EL (cell line): ENCODE results near the gene AQP6.

ENCODE experiments used
- DNase-seq: peaks from one replicate; pipeline ENCODE4 v3.0.0-alpha.2; 2016

Gene AQP6, protein sequence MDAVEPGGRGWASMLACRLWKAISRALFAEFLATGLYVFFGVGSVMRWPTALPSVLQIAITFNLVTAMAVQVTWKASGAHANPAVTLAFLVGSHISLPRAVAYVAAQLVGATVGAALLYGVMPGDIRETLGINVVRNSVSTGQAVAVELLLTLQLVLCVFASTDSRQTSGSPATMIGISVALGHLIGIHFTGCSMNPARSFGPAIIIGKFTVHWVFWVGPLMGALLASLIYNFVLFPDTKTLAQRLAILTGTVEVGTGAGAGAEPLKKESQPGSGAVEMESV

DNA sequence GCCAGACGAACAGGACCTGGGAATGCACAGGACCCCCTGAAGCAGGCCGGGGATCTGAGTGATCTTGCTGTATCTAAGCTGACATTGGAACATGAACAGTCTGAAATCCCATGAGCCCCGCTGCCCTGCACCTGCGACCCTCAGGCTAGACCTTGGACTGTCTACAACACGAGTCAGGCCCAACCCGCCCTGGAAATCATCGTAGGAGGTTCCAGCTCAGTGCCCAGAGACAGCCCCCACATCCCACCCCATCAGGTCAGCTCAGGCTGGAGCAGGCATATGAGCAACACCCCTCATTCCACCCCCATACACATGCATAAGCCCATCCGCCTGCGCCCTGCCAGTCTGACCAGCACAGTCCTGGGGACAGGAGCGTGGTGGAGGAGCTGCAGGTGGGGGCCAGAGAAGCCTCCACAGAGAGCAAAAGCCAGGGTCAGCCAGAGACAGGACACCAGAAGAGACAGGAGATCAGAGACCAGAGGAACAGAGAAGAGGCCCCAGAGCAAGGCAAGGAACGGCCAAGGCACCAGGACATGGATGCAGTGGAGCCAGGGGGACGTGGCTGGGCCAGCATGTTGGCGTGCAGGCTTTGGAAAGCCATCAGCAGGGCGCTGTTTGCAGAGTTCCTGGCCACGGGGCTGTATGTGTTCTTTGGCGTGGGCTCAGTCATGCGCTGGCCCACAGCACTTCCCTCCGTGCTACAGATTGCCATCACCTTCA, at the start of gene AQP6:
TSS of gene AQP6 (plus strand) at position 307 of the 720 bp plus-strand sequence. CDS start at position 534, 227 bp downstream.
- DNase-seq: no peak

DNA sequence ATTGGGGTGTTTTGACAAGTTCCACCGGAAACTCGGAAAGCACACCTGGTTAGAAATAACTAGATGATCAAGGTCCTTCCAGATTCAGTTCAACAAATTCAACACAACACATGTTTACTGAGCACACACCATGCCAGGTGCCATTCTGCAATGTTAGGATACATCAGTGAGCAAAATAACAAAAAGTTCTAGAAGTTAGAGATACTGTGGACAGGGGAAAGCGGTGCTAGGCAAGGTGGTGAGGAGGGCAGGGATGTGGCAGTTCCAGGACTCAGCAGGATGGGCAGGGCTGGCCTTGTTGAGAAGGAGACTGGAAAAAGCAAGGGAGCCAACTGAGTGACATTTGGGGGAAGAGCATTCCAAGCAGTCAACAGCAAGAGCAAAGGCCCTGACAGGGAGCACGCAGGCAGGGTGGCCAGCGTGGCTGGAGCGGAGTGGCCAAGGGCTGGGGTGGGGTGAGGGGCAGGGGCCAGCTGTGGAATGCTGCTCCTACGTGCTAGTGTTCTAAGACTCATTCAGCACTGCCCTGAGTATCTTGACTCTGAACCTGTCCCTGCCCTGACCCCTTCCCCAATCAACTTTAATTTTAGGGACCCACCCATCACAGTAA, 49.6 kb upstream of the AQP6 start:
- DNase-seq: no peak

DNA sequence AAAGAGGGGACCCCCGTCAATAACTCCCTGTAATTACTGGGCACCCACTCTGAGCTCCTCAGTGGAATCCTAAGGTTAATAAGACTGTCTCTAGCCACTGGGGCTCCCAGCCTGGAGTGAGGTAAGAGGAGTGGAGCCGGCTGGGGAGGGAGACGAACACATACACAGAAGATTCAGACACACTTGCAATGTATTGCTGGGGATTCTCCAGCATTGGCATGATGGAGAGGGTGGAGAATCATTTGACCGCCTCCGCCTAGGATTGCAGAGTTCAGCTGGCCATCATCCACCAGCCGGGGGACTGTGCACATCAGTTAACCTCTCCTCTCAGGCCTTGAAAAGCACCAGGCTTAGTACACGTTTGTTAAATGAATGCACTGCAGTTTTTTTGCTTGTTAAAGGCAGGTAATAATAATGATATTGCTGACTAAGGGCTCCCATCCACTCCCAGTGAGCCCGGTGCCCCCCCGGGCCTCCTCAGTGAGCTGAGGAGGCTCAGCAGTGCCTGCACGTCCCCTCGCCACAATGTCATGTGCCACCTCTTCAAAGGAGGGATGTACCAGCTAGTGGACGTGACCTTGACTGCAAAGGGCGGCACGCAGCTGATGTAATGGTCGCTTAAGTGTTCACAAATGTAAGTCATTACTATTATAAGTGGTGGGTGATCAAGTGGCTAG, 48.7 kb upstream of the AQP6 start:
- no peak for DNase-seq

DNA sequence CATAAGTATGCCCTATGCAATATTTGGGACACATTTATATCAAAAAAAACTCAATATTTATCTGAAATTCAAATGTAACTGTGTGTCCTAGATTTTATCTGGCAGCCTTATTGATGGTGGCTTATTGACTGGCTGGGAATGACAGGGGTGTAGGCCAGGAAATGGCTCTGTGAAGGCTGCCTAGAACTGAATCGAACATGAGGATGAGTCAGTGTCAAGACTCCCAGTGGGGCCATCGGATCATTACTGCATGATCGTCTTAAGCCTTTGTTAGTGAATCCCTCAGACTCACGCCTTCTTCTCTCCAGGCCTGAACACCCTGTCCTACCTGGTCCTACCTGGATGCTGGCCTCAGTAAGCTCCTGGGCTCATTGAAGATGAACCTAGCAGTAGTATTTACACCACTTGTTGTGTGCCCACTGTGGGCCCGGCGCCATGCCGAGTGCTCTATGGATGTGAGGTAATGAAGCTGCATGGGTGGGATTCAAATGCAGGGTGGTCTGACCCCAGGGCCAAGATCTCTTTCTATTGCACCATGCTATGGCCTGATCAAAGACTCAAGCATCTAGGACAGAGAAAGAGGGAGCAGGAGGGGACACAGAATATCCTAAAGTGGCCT, 48.0 kb upstream of the AQP6 start:
- no peak for DNase-seq

DNA sequence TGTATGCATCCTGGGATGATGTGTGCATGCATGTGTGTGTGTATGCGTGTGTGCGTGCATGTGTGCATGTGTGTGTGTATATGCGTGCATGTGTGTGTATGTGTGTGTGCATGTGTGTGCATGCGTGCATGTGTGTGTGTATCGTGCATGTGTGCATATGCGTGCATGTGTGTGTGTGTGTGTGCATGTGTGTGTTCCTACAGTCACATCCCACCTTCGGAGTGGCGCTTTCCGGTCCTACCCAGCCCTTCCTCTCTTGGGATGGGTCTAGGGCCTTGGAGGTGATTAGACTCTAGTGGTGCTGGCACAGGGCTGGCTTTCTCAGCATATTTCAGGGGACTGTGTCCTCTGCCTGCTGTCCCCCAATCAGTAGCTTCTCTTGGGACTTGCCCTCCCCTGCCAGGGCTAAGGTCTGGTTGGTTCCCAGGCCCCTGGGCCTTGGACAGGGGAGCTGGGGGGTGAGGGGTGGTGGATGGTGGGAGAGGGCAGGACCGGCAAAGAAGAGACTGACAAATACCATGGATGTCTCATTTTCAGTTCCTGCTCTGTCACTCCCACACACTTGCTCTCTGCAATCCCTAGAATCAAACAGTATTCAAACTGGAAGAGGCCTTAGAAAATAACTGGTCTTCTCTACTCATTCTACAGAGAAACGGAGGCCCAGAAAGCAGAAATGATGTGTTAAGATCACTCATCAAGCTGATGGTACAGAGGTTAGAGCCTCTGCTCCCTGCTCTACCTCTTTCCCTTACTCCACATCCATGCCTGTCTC, 47.1 kb upstream of the AQP6 start:
- no peak for DNase-seq

DNA sequence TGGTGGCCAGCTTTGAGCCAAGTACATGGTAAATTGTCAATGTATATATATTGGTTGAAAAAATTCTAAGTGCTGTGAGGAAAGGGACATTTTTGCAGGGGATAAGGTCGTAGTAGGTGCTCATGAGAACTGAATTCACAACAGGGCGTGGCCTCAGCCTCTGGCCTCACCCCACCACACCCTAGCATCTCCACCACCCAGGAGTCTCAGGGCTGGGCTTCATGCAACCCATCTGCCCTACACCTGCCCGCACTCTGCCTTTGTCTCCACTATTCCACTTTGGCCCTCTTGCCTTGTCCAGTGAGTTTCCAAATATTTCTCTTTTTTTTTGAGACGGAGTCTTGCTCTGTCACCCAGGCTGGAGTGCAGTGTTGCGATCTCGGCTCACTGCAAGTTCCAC, 44.3 kb upstream of the AQP6 start:
- no peak for DNase-seq

DNA sequence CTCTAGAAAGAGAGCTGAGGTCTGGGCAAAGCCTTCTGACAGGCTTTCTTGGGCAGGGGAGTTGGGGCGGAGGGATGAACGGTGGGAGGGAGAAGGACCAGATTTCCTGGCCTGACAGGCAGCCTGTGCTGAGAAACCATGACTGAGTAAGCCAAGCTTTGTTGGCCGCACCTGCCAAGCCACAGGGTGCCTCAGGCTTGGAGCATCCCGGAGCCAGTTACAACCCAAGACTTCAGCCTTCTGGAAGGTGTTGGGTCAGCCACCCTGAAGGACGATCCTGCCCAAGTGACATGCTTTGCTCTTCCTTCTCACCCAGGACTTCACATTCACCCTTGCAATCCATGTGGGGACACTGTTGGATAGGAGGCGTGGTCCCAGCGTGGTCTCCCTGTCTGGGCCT, 43.2 kb upstream of the AQP6 start:
- DNase-seq: no peak

DNA sequence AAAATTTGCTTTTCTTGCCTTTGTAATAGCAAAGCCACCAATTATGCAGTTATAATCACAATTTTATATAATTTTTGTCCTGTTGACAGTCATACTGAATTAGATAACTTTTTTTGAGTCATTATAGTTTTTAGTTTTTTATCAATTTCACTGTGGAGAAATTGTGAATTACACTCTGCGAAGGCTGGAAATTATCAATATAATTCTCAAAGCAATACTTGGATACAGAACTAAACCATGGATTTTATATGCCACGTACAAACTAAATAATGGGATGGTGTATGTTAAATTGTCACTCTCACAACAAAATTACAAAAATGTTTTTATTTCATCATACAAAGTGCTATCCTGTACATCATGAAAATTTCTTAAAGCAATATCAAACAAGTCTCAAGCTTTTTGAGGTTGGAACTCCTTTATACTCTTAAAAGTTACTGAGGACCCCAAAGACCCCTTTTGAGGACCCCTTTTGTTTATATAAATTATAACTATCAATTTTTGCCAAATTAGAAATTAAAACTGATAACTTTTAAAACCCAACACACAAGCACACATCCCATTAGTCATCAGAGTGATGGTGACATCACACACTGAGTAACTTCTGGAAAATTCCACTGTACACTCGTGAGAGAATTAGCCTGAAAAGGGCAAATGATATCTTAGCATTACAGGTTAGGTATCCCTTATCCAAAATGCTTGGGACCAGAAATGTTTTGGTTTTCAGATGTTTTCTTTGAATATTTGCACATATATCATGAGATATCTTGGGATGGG, 42.0 kb upstream of the AQP6 start:
- peak; percentile 68 for DNase-seq

DNA sequence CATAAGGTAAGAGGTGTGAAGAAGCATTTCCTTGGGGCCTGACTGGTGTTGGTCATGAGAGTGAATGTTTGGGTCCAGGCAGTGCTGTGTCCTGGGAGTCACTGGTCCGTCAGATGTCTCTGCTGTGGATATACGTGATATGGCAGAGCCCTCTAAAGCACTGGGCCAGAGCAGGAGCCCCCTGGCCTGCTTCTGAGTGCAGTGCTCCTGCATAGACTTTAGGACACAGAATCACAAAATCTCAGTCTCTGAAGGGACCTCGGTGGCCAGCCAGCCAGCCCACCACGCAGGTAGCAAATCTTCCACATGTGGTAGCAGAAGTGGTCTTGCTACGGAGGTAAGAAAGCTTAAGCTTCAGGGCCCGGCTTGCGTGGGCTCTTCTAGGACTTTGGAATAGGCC, 40.7 kb upstream of the AQP6 start:
- no peak for DNase-seq

DNA sequence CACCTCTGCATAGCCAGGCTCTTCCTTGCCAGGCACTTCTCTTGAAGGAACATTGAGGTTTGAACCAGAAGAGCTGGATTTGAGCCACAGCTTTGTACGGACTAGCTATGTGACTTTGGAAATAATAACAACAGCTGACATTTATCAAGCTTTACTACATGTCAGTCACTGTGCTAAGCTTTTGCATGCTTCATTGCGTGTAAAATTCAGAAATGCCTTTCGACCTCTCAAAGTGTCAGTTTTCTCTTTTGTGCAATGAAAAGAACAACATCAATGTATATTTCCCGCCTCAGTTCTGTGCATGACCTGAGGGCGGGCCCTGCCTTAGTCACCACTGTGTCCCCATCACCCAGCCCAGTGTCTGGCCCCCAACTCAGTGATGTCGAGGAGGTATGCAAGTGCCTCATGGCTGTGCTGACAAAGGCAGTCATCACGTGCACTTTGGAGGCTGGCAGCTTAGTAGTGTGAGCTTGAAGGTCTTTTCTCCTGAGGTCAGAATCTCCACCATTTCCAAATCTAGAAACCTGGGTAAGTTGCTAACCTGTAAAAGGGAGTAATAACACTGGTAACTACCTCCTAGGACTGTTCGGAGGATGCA, 40.1 kb upstream of the AQP6 start:
- no peak for DNase-seq

DNA sequence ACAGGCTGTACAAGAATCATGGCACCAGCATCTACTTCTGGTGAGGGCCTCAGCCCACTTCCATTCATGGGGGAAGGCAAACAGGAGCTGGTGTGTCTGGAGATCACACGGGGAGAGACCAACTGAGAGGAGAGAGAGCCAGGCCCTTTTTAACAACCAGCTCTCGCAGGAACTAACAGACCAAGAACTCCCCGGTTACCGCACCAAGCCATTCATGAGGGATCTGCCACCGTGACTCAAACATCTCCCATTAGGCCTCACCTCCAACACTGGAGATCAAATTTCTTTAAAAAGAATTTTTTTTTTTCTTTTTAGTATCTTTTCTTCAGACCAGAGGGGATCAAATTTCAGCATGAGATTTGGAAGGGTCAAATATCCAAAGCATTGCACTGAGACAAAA, 39.0 kb upstream of the AQP6 start:
- no peak for DNase-seq

DNA sequence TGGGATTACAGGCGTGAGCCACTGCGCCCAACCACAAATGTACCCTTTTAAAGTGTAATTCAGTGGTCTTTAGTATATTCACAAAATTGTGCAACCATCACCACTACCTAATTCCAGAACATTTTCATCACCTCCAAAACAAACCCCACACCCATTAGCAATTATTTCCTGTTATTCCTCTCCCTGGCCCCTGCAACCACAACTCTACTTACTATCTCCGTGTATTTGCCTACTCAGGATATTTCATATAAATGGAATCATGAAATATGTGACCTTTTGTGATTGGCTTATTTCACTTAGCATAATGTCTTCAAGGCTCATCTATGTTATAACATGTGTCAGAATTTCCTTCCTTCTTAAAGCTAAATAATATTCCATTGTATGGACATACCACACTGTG, 38.2 kb upstream of the AQP6 start:
- DNase-seq: no peak

DNA sequence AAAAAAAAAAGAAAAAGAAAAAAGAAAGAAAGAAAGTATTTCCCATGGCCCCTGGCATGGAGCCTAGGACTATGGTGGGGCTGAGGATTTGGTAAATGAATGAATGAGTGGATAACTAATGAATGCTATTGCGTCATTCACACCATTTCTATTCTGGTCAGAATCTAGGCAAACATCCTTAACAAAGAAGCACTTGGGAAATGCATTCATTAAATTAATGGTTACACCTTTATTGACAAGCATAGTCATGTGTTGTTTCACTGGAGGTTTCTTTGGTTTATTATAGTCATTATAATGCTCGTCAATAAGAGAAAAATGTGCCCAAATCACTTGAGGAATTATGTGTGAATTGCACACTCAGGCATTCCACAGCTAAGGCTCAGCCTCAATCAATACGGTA, 35.8 kb upstream of the AQP6 start:
- no peak for DNase-seq

DNA sequence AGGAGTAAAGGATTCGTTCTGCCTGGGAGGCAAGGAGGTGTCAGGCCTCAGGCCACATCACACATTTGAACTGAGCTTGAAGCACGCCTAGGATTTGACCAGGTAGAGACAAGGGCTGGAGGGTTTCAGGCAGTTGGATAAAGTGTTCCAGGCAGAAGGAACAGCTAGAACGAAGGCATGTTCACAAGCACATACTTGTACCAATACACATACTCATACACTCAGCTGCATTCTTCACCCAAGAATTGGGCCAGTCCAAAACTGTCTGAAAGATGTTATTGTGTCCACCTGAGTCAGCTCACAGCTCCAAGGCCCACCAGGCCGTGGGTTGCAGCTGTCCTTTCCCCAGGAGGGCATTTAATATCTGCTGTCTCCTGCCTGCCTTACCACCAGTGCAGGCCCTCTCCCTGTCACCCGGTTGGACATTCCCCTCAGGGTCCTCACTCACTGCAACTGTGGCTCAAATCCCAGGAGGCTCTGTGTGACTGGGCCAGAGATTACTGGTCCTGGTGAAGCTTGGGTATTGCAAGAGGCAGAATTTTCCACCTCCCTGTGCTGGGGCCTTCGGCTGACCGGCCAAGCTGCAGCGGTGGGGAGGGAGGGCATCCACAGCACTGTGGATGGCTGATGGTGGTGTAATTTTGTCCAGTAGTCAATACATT, 35.0 kb upstream of the AQP6 start:
- DNase-seq: no peak

DNA sequence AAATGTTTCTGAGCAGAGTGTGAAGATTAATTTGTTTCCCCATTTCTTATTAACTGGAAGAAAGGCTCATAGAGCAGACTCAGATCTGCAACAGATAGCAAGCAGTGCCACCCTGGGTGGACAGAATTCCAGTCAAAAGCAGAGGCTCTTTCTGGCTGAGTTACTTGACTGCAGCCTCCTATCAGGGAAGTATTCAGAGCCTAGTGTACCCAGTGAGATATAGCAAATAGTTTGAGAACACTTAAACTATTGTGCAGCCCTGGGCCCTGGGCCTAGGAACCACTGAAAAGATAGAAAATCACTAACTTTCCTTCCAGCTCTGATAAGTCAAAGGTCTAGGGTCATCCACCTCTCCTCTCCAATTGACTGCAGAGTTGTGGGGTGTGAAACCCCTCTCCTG, 33.4 kb upstream of the AQP6 start:
- no peak for DNase-seq

DNA sequence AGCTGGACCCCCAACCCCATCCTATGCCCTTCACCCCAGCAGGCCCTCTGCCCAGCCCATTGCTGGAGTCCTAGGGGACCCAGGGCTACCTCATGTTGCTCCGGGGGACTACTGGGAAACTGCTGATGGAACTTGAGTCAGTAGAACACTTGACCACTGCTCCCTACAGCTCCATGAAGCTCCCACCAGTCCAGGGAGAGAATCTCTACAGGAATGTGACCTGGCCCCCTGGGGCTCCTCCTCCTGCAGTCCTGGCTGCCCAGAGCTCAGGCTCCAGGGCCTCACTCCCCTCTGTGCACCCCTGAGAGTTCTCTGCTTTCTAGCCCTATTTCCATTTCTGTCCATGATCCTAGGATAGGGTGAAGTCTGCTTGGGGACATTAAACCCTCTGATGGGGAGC, 33.0 kb upstream of the AQP6 start:
- no peak for DNase-seq

DNA sequence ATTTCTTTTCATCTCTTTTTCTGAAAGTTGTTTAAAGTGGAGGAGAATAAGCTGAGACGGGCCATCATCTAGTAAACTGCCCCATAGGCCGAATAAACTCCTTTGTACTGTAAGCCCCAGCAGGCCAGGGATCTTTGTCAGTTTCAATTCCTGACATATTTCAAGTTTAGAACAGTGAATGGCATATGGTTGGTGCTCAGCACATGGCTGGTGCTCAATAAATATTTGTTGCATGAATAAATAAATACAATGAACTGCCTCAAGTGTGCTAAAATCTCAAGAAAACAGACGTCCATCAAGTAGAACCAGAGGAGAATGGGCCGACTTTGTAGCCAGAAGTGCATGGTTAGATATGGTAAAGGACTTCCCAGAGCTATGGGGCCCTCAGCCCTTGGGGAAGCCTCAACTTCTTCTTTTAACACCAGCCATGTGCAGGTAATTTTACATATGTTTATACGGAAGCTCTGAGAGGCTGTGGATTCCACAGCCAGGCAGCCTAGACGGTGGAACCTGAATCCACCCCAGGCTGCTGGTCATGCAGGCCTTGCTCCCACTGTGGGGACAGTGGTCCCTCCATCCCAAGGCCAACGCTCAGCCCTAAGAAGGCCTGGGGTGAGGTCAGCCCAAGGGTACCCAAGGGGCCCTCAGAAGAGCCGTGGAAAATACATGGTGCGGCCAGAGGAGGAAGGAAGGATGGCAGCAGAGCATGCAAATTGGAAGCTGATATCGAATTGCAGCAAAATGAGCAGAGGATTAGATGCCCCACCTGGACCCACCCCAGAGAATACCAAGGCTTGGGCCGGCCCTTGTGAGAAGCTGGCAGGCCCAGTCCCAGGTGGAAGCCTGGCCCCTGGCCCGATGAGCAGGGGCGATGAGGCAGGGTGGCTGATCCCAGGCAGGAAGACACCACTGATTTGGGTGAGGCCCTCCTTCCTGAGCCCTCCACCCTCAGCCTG, 30.9 kb upstream of the AQP6 start:
- no peak for DNase-seq

DNA sequence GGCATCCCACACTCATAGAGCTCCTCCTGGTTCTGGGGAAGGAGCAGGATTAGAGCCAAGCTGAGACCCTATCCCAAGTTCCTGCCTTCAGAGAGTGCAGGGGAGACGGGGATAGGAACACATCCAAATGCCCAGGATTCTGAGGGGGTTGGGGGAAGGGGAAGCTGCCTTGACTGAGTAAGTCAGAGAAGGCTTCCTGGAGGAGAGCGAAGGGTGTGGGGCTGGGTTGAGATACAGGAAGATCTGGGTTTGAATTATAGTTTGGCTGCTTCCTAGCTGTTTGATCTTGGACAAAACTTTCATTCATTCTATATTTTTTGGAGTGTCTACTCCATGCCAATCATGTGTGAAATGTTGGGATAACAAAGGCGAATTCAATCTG, 30.2 kb upstream of the AQP6 start:
- DNase-seq: no peak

DNA sequence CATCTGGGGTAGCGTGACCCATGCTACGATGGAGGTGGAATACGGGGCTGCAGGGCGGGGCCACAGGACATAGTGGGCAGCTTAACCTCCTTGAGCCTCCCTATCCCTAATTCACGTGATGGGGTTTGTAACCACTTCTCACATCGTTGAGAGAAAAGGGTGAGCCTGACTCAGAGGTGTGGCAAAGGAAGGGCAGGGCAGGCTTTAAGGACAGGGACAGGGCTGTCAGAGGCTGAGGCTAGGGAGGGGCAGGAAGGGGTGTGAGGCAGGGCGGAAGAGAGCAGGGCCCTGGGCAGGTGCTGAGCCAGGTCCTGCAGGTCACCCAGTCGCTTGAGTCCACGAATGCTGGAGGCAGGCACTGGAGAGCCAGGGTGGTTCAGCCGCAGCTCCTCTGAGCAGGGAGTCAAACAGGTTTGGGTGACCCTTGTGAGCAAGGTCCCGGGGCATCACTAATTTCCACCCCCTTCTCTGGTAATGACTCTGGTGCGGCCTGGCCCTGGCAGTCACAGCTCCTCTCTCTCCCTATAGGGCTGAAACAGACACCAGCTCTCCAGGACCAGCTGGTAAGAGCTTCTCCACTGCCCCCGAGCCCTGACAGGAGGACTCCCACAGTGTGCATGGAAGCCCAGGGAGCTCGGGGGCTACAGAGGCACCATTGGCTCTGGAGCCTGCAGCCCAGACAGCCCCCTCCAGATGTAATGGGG, 29.7 kb upstream of the AQP6 start:
- no peak for DNase-seq
